Astrocyte (in vitro differentiated cells and primary cell): ENCODE measurements around the gene GRK5.

ENCODE experiments used
- CTCF ChIP-seq: IDR thresholded peaks from 2 replicates; pipeline ENCODE4 v1.5.1; 2011; ENCODE audit warnings: low read depth, mild to moderate bottlenecking, inconsistent platforms, low read length, moderate library complexity; ENCODE audit not compliant: insufficient read depth
- EZH2 ChIP-seq: IDR thresholded peaks from 2 replicates; pipeline ENCODE4 v1.6.1; 2012; ENCODE audit warnings: mild to moderate bottlenecking, low read length, inconsistent platforms; ENCODE audit not compliant: insufficient read depth

GRCh38 chr10:119408969-119409371 is 201.6 kb downstream of the GRK5 start:
- TF ChIP-seq EZH2 (no peak), CTCF (no peak)
